ENCODE data around the gene SLC22A7.

The SLC22A7 gene

DNA sequence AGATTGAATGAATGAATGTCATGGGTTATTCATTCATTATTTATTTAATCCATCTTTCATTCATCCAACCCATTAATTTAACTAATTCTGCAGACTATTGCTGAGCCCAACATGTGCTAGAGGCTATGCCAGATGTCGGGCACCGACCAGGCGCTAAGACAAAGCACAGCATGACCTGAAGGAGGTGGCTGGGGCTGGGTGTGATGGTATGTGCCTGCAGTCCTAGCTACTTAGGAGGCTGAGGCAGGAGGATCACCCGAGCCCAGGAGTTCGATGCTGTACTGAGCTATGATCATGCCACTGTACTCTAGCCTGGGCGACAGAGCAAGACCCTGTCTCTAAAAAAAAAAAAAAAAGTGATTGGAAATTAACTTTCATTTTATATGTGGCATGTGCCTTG is 5.7 kb upstream of the SLC22A7 start:
- no peak for DNase-seq (ENCODE audit: low spot score)
- H3K27ac ChIP-seq: no peak overlapping the region
- POLR2A ChIA-PET (ENCODE audit: low non-redundant PET): no interaction called here
- TF ChIP-seq, protein P1, sequence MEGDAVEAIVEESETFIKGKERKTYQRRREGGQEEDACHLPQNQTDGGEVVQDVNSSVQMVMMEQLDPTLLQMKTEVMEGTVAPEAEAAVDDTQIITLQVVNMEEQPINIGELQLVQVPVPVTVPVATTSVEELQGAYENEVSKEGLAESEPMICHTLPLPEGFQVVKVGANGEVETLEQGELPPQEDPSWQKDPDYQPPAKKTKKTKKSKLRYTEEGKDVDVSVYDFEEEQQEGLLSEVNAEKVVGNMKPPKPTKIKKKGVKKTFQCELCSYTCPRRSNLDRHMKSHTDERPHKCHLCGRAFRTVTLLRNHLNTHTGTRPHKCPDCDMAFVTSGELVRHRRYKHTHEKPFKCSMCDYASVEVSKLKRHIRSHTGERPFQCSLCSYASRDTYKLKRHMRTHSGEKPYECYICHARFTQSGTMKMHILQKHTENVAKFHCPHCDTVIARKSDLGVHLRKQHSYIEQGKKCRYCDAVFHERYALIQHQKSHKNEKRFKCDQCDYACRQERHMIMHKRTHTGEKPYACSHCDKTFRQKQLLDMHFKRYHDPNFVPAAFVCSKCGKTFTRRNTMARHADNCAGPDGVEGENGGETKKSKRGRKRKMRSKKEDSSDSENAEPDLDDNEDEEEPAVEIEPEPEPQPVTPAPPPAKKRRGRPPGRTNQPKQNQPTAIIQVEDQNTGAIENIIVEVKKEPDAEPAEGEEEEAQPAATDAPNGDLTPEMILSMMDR (conservative IDR thresholded peaks at IDR 0.05; ENCODE audit: low read depth): no peak
- CTCF ChIA-PET: interaction anchor here (0.7 kb wide), 1 partner anchor 30 kb away, joined by 3 read pairs; no protein-coding TSS in a partner anchor

DNA sequence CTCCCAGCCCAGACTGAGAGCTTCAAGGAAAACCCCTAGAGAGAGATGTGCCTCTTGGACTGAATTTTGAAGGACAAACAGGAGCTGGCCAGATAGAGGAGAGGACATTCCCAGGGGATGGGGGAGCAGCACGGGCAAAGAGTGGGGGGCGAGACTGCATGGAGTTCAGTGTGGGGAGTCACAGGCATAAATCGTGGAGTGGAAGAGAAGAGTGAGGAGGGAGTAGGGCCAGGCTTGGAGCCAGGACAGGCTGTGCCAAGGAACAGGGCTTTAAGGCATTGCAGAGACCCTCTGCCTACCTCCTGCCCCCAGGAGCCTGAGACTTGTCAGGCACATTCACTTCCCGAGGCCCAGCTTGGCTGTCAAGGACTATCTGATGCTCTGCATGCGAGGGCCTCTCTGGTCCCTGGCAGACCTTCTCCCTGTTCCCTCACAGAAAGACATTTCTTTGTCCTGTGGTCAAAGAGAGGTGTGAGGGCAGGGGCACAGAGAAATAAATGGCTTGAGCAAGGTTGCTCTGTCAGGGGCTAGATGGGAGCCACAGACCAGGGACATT is 5.2 kb upstream of the SLC22A7 start:
- DNase-seq (ENCODE audit: low spot score): no peak
- CTCF ChIA-PET: no interaction called here
- TF ChIP-seq, protein P1 (conservative IDR thresholded peaks at IDR 0.05; ENCODE audit: low read depth): no peak
- POLR2A ChIA-PET (ENCODE audit: low non-redundant PET): no interaction called here
- no peak overlapping the region for H3K27ac ChIP-seq

DNA sequence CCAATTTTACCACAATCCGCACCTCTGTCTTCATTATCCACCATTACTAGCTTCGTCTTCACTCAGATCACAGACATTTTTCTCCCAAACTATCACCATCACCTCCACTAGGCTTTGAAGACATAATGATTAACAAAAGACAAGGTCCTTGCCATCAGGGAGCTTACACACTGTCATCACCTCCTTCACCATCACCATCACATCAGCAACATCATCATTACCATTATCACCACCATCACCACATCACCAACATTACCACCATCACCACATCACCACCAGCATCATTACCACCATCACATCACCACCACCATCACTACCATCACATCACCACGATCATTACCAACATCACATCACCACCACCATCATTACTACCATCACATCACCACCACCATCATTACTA is 4.4 kb upstream of the SLC22A7 start:
- CTCF ChIA-PET: no interaction called here
- H3K27ac ChIP-seq: no peak overlapping the region
- DNase-seq (ENCODE audit: low spot score): no peak
- POLR2A ChIA-PET (ENCODE audit: low non-redundant PET): no interaction called here
- TF ChIP-seq, protein P1 (conservative IDR thresholded peaks at IDR 0.05; ENCODE audit: low read depth): no peak

DNA sequence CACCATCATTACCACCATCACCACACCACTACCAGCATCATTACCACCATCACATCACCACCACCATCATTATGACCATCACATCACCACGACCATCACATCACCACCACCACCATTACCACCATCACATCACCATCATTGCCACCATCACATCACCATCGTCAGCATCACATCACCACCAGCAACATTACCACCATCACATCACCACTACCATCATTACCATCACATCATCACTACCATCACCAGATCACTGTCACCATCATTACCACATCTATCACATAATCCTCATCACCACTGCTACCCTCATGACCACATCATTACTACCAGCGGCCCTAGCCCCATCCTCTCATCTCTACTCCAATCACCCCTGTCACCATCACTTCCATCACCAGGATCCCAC is 3.5 kb upstream of the SLC22A7 start:
- POLR2A ChIA-PET (ENCODE audit: low non-redundant PET): no interaction called here
- CTCF ChIA-PET: no interaction called here
- TF ChIP-seq, protein P1 (conservative IDR thresholded peaks at IDR 0.05; ENCODE audit: low read depth): no peak

DNA sequence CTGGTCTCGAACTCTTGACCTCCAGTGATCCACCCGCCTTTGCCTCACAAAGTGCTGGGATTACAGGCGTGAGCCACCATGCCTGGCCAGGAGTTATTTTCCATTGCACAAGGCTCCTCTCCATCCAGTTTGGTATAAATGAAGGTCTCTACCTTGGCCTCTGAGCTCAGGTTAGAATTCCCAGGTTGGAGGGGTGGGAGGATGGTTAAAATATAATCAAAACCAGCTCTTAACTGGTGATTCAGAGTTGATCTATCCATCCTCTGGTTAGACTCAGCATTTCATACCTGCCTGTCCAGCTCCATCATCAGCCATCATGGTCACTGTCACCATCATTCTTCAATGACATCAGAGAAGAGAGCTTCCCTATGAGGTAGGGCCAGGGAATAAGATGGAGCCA is 2.6 kb upstream of the SLC22A7 start:
- CTCF ChIA-PET: no interaction called here

More for the DNA sequence above, 3.5 kb upstream of the SLC22A7 start:
- no peak overlapping the region for H3K27ac ChIP-seq
- no peak for DNase-seq (ENCODE audit: low spot score)

DNA sequence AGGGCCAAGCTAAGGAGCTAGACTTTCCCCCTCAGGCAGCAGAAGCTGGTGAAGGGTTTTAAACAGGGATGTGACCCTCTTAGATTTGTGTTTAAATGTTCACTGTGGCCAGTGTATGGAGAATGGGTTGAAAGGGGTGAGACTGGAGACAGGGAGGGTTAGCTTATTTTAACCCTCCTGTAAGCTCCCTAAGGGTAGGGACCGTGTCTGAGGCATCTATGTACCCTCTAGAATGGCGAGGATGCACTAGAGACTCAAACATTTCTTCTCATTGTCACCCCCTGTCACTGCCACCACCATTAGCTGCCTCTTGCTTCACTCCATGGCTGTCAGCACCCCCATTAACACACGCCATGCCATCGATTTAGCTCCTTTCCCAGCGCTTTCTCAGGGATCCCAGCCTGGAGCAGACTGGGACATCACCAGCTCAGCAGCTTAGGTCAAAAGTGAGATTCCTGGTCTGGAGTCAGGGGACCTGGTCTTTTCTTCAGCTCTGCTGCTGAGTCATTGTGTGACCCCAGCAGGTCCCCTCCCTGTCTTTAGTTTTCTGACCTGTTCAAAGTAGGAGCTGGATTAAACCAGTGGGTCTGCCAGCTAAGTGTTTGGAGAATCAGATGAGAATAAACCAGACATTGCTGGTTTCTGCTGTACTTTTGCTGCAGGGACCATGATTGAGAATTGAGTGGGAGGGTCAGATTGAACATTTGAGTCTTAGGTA is 1.1 kb upstream of the SLC22A7 start:
- TF ChIP-seq, protein P1 (conservative IDR thresholded peaks at IDR 0.05; ENCODE audit: low read depth): no peak
- DNase-seq (ENCODE audit: low spot score): no peak
- CTCF ChIA-PET: interaction anchor here (0.6 to 0.7 kb wide), 3 partner anchors 22 to 208 kb away, joined by 3 to 4 read pairs (median 3); no protein-coding TSS in a partner anchor
- no peak overlapping the region for H3K27ac ChIP-seq
- POLR2A ChIA-PET (ENCODE audit: low non-redundant PET): no interaction called here

More for the DNA sequence above, 2.6 kb upstream of the SLC22A7 start:
- TF ChIP-seq, protein P1 (conservative IDR thresholded peaks at IDR 0.05; ENCODE audit: low read depth): no peak
- no peak for DNase-seq (ENCODE audit: low spot score)
- H3K27ac ChIP-seq: no peak overlapping the region
- POLR2A ChIA-PET (ENCODE audit: low non-redundant PET): no interaction called here
